ENCODE measurements around the gene METTL16. TPM values are rescaled to one million over a fixed set of nuclear protein-coding genes. Genes with fewer than 3 reads are reported as not detected.
A peak's percentile ranks its signal among the peaks of the same experiment; 100 is the strongest.

The METTL16 gene
- total RNA-seq, 1 experiment from 2014 or later, result 18.3 TPM

- Histone ChIP-seq H3K9me3 (ENCODE audit: low read length) (no peaks in the 10 kb centered on the region), H3K36me3 (ENCODE audit: insufficient read depth, low read length) (peaks cover 6% of the 10 kb centered on the region), H3K4me1 (ENCODE audit: low read length) (no peaks in the 10 kb centered on the region), H3K9me2 (replicated peaks; ENCODE audit: insufficient read depth, low read length) (no peaks in the 10 kb centered on the region), H3K27ac (ENCODE audit: low read length) (no peak overlapping the region), H3K79me2 (ENCODE audit: low read length) (0 out of 2 replicates have a peak, but pooled peaks cover 5% of the 10 kb centered on the region), H3K9ac (ENCODE audit: low read length) (no peak overlapping the region), H2AFZ (ENCODE audit: low read length) (no peak overlapping the region), H3K27me3 (ENCODE audit: low read length) (no peaks in the 10 kb centered on the region), H3K4me3 (ENCODE audit: low read length) (no peak overlapping the region), H4K20me1 (ENCODE audit: insufficient read depth, low read depth, low read length) (no peaks in the 10 kb centered on the region), H3K4me2 (ENCODE audit: low read depth, low read length, poor library complexity, severe bottlenecking) (no peak overlapping the region)
- no peak for DNase-seq
Measured at GRCh38 chr17:2435862-2436261, 75.8 kb downstream of the METTL16 start.

- peaks cover 6% of the 10 kb centered on the region; the same call in 1 of the 2 replicates for H3K36me3 ChIP-seq (ENCODE audit: insufficient read depth, low read length)
Measured at GRCh38 chr17:2435181-2435741, 76.4 kb downstream of the METTL16 start.

GRCh38 chr17:2433696-2434095 lies 78.0 kb downstream of the METTL16 start:
- Histone ChIP-seq H3K4me2 (ENCODE audit: low read depth, low read length, poor library complexity, severe bottlenecking) (no peak overlapping the region), H3K79me2 (ENCODE audit: low read length) (0 out of 2 replicates have a peak, but pooled peaks cover 2% of the 10 kb centered on the region), H3K9ac (ENCODE audit: low read length) (no peak overlapping the region), H3K27ac (ENCODE audit: low read length) (no peak overlapping the region), H3K9me2 (replicated peaks; ENCODE audit: insufficient read depth, low read length) (no peaks in the 10 kb centered on the region), H3K9me3 (ENCODE audit: low read length) (no peaks in the 10 kb centered on the region), H3K4me3 (ENCODE audit: low read length) (no peak overlapping the region), H3K36me3 (ENCODE audit: insufficient read depth, low read length) (peaks cover 3% of the 10 kb centered on the region; the same call in 1 of the 2 replicates), H4K20me1 (ENCODE audit: insufficient read depth, low read depth, low read length) (no peaks in the 10 kb centered on the region), H3K4me1 (ENCODE audit: low read length) (no peaks in the 10 kb centered on the region), H2AFZ (ENCODE audit: low read length) (no peak overlapping the region), H3K27me3 (ENCODE audit: low read length) (no peaks in the 10 kb centered on the region)
- DNase-seq, result no peak

More at GRCh38 chr17:2435181-2435741, 76.4 kb downstream of the METTL16 start:
- H4K20me1 ChIP-seq (ENCODE audit: insufficient read depth, low read depth, low read length), result no peaks in the 10 kb centered on the region
- no peaks in the 10 kb centered on the region for H3K9me2 ChIP-seq (replicated peaks; ENCODE audit: insufficient read depth, low read length)
- H3K4me2 ChIP-seq (ENCODE audit: low read depth, low read length, poor library complexity, severe bottlenecking), result no peak overlapping the region
- H3K4me3 ChIP-seq (ENCODE audit: low read length), result no peak overlapping the region
- DNase-seq, result no peak
- H3K27me3 ChIP-seq (ENCODE audit: low read length), result no peaks in the 10 kb centered on the region
- 0 out of 2 replicates have a peak, but pooled peaks cover 5% of the 10 kb centered on the region for H3K79me2 ChIP-seq (ENCODE audit: low read length)
- no peak overlapping the region for H3K27ac ChIP-seq (ENCODE audit: low read length)
- no peaks in the 10 kb centered on the region for H3K4me1 ChIP-seq (ENCODE audit: low read length)
- no peak overlapping the region for H2AFZ ChIP-seq (ENCODE audit: low read length)
- no peaks in the 10 kb centered on the region for H3K9me3 ChIP-seq (ENCODE audit: low read length)
- H3K9ac ChIP-seq (ENCODE audit: low read length), result no peak overlapping the region

GRCh38 chr17:2427910-2428309 lies 83.8 kb downstream of the METTL16 start:
- H3K9ac ChIP-seq (ENCODE audit: low read length), result no peak overlapping the region
- H3K27me3 ChIP-seq (ENCODE audit: low read length), result no peaks in the 10 kb centered on the region
- no peaks in the 10 kb centered on the region for H3K9me2 ChIP-seq (replicated peaks; ENCODE audit: insufficient read depth, low read length)
- H3K4me1 ChIP-seq (ENCODE audit: low read length), result no peaks in the 10 kb centered on the region
- no peak overlapping the region for H3K4me2 ChIP-seq (ENCODE audit: low read depth, low read length, poor library complexity, severe bottlenecking)
- H3K9me3 ChIP-seq (ENCODE audit: low read length), result no peaks in the 10 kb centered on the region
- H2AFZ ChIP-seq (ENCODE audit: low read length), result no peak overlapping the region
- H3K36me3 ChIP-seq (ENCODE audit: insufficient read depth, low read length), result no peaks in the 10 kb centered on the region
- H3K27ac ChIP-seq (ENCODE audit: low read length), result no peak overlapping the region
- no peaks in the 10 kb centered on the region for H4K20me1 ChIP-seq (ENCODE audit: insufficient read depth, low read depth, low read length)
- H3K4me3 ChIP-seq (ENCODE audit: low read length), result no peak overlapping the region
- DNase-seq, result no peak
- 0 out of 2 replicates have a peak, but pooled peaks cover 4% of the 10 kb centered on the region for H3K79me2 ChIP-seq (ENCODE audit: low read length)

GRCh38 chr17:2427215-2427614 lies 84.5 kb downstream of the METTL16 start:
- no peak overlapping the region for H3K9ac ChIP-seq (ENCODE audit: low read length)
- no peak overlapping the region for H3K4me3 ChIP-seq (ENCODE audit: low read length)
- H2AFZ ChIP-seq (ENCODE audit: low read length), result no peak overlapping the region
- H3K79me2 ChIP-seq (ENCODE audit: low read length), result 0 out of 2 replicates have a peak, but pooled peaks cover 4% of the 10 kb centered on the region
- H3K27ac ChIP-seq (ENCODE audit: low read length), result no peak overlapping the region
- H3K9me2 ChIP-seq (replicated peaks; ENCODE audit: insufficient read depth, low read length), result no peaks in the 10 kb centered on the region
- H4K20me1 ChIP-seq (ENCODE audit: insufficient read depth, low read depth, low read length), result no peaks in the 10 kb centered on the region
- H3K27me3 ChIP-seq (ENCODE audit: low read length), result no peaks in the 10 kb centered on the region
- H3K4me1 ChIP-seq (ENCODE audit: low read length), result no peaks in the 10 kb centered on the region
- H3K4me2 ChIP-seq (ENCODE audit: low read depth, low read length, poor library complexity, severe bottlenecking), result no peak overlapping the region
- no peaks in the 10 kb centered on the region for H3K36me3 ChIP-seq (ENCODE audit: insufficient read depth, low read length)
- no peaks in the 10 kb centered on the region for H3K9me3 ChIP-seq (ENCODE audit: low read length)
- no peak for DNase-seq

- no peaks in the 10 kb centered on the region for H4K20me1 ChIP-seq (ENCODE audit: insufficient read depth, low read depth, low read length)
- no peak overlapping the region for H3K9ac ChIP-seq (ENCODE audit: low read length)
- no peak overlapping the region for H3K27ac ChIP-seq (ENCODE audit: low read length)
- no peak overlapping the region for H2AFZ ChIP-seq (ENCODE audit: low read length)
- no peaks in the 10 kb centered on the region for H3K4me1 ChIP-seq (ENCODE audit: low read length)
- peaks cover 3% of the 10 kb centered on the region; the same call in 1 of the 2 replicates for H3K36me3 ChIP-seq (ENCODE audit: insufficient read depth, low read length)
- no peaks in the 10 kb centered on the region for H3K9me3 ChIP-seq (ENCODE audit: low read length)
- no peaks in the 10 kb centered on the region for H3K9me2 ChIP-seq (replicated peaks; ENCODE audit: insufficient read depth, low read length)
- no peak overlapping the region for H3K4me3 ChIP-seq (ENCODE audit: low read length)
- DNase-seq, result no peak
- no peak overlapping the region for H3K4me2 ChIP-seq (ENCODE audit: low read depth, low read length, poor library complexity, severe bottlenecking)
- H3K27me3 ChIP-seq (ENCODE audit: low read length), result no peaks in the 10 kb centered on the region
- H3K79me2 ChIP-seq (ENCODE audit: low read length), result 0 out of 2 replicates have a peak, but pooled peaks cover 4% of the 10 kb centered on the region
Measured at GRCh38 chr17:2423271-2423670, 88.4 kb downstream of the METTL16 start.

GRCh38 chr17:2421315-2422147 lies 90.2 kb downstream of the METTL16 start:
- H3K79me2 ChIP-seq (ENCODE audit: low read length), result 0 out of 2 replicates have a peak, but pooled peaks cover 4% of the 10 kb centered on the region
- H4K20me1 ChIP-seq (ENCODE audit: insufficient read depth, low read depth, low read length), result no peaks in the 10 kb centered on the region
- H3K9me3 ChIP-seq (ENCODE audit: low read length), result no peaks in the 10 kb centered on the region
- H3K36me3 ChIP-seq (ENCODE audit: insufficient read depth, low read length), result peaks cover 3% of the 10 kb centered on the region; the same call in 1 of the 2 replicates
- H2AFZ ChIP-seq (ENCODE audit: low read length), result no peak overlapping the region
- H3K4me2 ChIP-seq (ENCODE audit: low read depth, low read length, poor library complexity, severe bottlenecking), result no peak overlapping the region
- no peak overlapping the region for H3K4me3 ChIP-seq (ENCODE audit: low read length)
- peak; percentile 58 for DNase-seq
- H3K4me1 ChIP-seq (ENCODE audit: low read length), result no peaks in the 10 kb centered on the region
- no peak overlapping the region for H3K27ac ChIP-seq (ENCODE audit: low read length)
- H3K27me3 ChIP-seq (ENCODE audit: low read length), result no peaks in the 10 kb centered on the region
- no peaks in the 10 kb centered on the region for H3K9me2 ChIP-seq (replicated peaks; ENCODE audit: insufficient read depth, low read length)
- no peak overlapping the region for H3K9ac ChIP-seq (ENCODE audit: low read length)

- H3K9me3 ChIP-seq (ENCODE audit: low read length), result no peaks in the 10 kb centered on the region
- H3K27ac ChIP-seq (ENCODE audit: low read length), result no peak overlapping the region
- H3K36me3 ChIP-seq (ENCODE audit: insufficient read depth, low read length), result peaks cover 5% of the 10 kb centered on the region; the same call in 1 of the 2 replicates
- peaks cover 3% of the 10 kb centered on the region for H3K4me1 ChIP-seq (ENCODE audit: low read length)
- H3K9ac ChIP-seq (ENCODE audit: low read length), result no peak overlapping the region
- H3K79me2 ChIP-seq (ENCODE audit: low read length), result peaks cover 8% of the 10 kb centered on the region
- no peaks in the 10 kb centered on the region for H3K27me3 ChIP-seq (ENCODE audit: low read length)
- no peak overlapping the region for H2AFZ ChIP-seq (ENCODE audit: low read length)
- no peaks in the 10 kb centered on the region for H3K9me2 ChIP-seq (replicated peaks; ENCODE audit: insufficient read depth, low read length)
- no peak overlapping the region for H3K4me2 ChIP-seq (ENCODE audit: low read depth, low read length, poor library complexity, severe bottlenecking)
- no peaks in the 10 kb centered on the region for H4K20me1 ChIP-seq (ENCODE audit: insufficient read depth, low read depth, low read length)
- no peak overlapping the region for H3K4me3 ChIP-seq (ENCODE audit: low read length)
- no peak for DNase-seq
Measured at GRCh38 chr17:2420176-2420575, 91.5 kb downstream of the METTL16 start.

Measured in Karpas-422 (cell line).